Dendritic cell treated with granulocyte-macrophage colony-stimulating factor and Interleukin-4, amounts not matched to agents 40 ng/mL and 50 ng/mL, for 4 days (primary cell): ENCODE results near the gene B9D2.
A peak's percentile ranks its signal among the peaks of the same experiment; 100 is the strongest.

Experiments
- H3K27ac Mint-ChIP-seq: one replicate; pipeline ENCODE4 v1.8.0; 2022; ENCODE audit warnings: mild to moderate bottlenecking, mixed read lengths
- H3K27me3 Mint-ChIP-seq: one replicate; pipeline ENCODE4 v1.8.0; 2022; ENCODE audit warnings: mild to moderate bottlenecking, mixed read lengths
- H3K36me3 Mint-ChIP-seq: one replicate; pipeline ENCODE4 v1.8.0; 2022; ENCODE audit warnings: low read depth, mixed read lengths
- H3K4me1 Mint-ChIP-seq: one replicate; pipeline ENCODE4 v1.8.0; 2022; ENCODE audit warnings: low read depth, mixed read lengths
- H3K4me3 Mint-ChIP-seq: one replicate; pipeline ENCODE4 v1.8.0; 2022; ENCODE audit warnings: mild to moderate bottlenecking, moderate library complexity, mixed read lengths
- H3K9me3 Mint-ChIP-seq: one replicate; pipeline ENCODE4 v1.8.0; 2022; ENCODE audit warnings: mixed read lengths
- intact Hi-C: fragments of 100-400 bp; cut with micrococcal nuclease; formaldehyde crosslinking; loops from one replicate; pipeline ENCODE4 v1.15.0; 2022

The B9D2 gene

DNA sequence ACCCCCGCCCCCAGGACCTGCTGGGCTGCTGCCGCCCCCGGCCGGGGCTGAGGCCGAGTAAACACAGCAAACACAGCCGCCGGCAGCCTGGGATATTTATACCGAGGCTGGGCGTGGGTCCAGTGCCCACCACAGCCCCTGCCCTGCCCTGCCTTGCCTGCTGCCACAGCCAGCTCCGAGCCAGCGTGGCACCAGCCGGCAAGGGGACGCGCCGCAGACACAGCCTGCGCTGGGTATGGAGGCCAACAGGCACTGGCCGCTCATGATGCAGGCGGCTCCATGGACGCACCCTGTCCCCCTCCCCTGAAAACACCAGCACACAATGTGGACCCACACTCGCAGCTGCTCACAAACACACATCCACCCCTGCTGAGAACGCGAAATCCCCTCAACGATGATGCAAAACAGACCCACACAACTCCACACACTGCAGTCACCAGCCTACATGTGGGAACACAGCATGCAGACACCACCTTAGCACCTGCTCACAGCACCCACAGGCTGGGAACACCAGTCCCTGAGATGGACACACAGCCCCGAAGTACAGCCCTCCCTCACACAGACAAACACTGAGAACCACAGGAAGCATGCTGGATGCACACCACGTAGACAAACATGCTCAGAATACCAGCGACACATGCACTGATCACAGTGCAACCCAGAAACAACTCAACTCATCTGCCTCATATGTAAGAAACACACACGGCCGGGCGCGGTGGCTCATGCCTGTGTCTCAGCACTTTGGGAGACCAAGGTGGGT lies 37.8 kb downstream of the B9D2 start:
- peak overlapping the region; percentile 98 for H3K27ac Mint-ChIP-seq
- H3K36me3 Mint-ChIP-seq, result peaks cover 98% of the 10 kb centered on the region
- peaks cover 89% of the 10 kb centered on the region for H3K4me1 Mint-ChIP-seq
- peak overlapping the region; percentile 30 for H3K4me3 Mint-ChIP-seq
- H3K9me3 Mint-ChIP-seq, result no peaks in the 10 kb centered on the region
- no peaks in the 10 kb centered on the region for H3K27me3 Mint-ChIP-seq
- intact Hi-C loops, result loop anchor here (10.0 kb wide), 1 partner anchor 109 kb away; the partner anchor contains the start of gene DMAC2

DNA sequence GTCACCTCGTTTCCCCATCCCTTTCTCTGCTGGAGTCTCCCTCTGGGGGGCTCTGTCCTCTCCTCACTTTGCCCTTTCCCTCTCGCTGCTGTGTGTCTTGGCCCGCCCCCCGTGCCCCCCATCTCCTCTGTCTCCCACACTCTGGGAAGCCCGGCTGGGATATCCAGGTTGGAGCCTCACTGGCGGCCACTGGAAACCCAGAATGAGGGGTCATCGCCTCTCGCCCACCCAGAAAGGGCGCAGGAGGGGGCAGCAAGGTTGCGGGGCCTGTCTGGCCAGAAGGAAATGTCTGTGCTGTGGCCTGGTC lies 38.4 kb downstream of the B9D2 start:
- Mint-ChIP-seq H3K4me3 (peak overlapping the region; percentile 33), H3K36me3 (peaks cover 98% of the 10 kb centered on the region), H3K27me3 (no peaks in the 10 kb centered on the region), H3K4me1 (peaks cover 85% of the 10 kb centered on the region), H3K9me3 (no peaks in the 10 kb centered on the region), H3K27ac (peak overlapping the region; percentile 98)
- intact Hi-C loops, result loop anchor here (10.0 kb wide), 1 partner anchor 109 kb away; the partner anchor contains the start of gene DMAC2

DNA sequence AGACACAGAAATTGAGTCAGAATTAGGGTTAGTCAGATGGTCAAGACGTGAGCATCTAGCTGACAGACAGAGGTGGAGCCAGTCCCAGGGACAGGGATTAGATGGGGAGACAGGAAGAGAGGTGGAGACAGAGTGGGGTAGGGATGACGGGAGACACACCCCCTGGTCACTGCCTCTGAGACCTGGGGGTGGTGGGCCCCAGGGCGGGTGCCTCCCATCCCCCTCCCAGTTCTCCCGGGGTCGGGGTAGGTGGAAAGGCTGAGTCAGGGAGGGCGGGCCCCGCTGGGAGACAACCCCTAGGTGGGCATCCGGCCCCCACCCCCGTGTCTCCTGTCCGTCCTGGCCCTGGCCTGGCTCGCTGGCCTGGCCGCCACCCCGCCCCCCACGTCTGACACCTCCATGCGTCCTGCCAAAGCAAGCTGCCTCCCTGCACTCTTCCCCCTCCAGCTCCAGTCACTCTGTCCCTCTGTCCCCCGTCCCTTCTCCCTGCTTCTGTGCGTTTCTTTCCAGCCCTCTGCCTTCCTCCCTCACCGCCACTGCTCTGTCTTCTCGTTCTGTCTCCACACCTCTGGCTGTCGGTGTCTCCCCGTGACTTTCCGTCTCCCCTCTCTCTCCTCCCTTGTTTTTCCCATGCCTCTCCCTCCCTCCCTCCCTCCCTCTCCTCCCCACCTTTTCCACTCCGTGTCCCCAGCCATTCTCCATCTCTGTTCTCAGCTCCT lies 38.9 kb downstream of the B9D2 start:
- Mint-ChIP-seq H3K4me3 (peak overlapping the region; percentile 33), H3K9me3 (no peaks in the 10 kb centered on the region), H3K27me3 (no peaks in the 10 kb centered on the region), H3K4me1 (peaks cover 80% of the 10 kb centered on the region), H3K27ac (peak overlapping the region; percentile 98), H3K36me3 (peaks cover 98% of the 10 kb centered on the region)
- intact Hi-C loops, result loop anchor here (10.0 kb wide), 1 partner anchor 110 kb away; the partner anchor contains the start of gene DMAC2

DNA sequence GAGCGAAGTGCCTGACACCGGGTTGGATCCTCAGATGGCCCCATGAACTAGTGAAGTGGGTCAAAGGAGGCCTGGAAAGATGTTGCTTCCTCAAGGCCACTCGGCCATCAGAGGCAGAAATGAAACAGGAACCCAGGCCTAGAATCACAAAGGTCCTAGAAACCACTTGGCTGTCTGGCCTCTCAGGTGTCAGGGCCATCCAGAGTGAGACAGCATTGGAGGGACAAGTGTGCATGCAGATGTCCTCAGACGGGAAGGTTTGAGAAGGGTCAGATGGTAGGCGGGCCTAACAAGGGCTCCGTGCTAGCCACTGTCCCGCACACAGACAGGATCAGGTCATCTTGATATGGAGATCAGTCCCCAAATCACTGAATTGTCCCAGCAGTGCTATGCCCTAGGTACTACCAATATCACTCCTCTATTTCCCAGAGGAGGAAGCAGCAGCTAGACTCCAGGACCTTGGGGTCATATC lies 39.7 kb downstream of the B9D2 start:
- Mint-ChIP-seq H3K4me3 (no peak overlapping the region), H3K4me1 (peaks cover 85% of the 10 kb centered on the region), H3K36me3 (peaks cover 98% of the 10 kb centered on the region), H3K9me3 (no peaks in the 10 kb centered on the region), H3K27me3 (no peaks in the 10 kb centered on the region), H3K27ac (peak overlapping the region; percentile 98)
- intact Hi-C loops, result loop anchor here (10.0 kb wide), 1 partner anchor 111 kb away; the partner anchor contains the start of gene DMAC2

DNA sequence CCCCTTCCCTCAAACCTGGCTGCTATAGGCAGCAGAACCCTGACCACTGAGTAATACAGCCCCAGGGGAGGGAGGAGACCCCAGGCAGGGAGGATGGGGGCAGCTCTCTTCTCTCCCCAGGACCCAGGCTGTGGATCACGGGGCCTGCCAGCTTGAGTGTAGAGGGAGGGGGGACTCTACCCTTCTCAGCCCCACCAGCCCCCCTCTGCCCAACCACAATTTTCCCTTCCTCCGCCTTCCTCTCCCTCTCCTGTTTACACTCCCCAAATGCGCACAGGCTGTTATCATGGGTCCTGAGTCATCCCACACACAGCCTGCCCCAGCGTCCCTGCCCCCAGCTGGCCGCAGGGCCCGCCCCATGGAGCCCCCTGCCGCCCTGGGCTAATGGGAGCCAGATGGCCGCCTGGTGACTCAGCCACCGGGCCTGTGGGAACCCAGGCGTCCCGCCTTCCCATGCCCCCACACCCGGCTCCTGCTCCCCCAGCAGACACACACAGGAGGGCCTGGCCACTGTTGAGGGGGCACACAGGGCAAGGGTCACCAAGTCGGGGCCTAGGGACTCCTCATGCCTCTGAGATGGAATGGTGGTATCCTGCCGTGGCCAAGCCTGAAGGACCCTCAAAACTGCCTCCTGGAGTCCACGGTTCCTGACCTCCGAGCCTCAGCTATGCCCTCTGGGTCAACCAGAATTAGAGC lies 40.4 kb downstream of the B9D2 start:
- no peaks in the 10 kb centered on the region for H3K9me3 Mint-ChIP-seq
- no peaks in the 10 kb centered on the region for H3K27me3 Mint-ChIP-seq
- H3K27ac Mint-ChIP-seq, result peak overlapping the region; percentile 98
- intact Hi-C loops, result loop anchor here (10.0 kb wide), 1 partner anchor 111 kb away; the partner anchor contains the start of gene DMAC2
- H3K36me3 Mint-ChIP-seq, result peaks cover 98% of the 10 kb centered on the region
- peak overlapping the region; percentile 21 for H3K4me3 Mint-ChIP-seq
- peaks cover 80% of the 10 kb centered on the region for H3K4me1 Mint-ChIP-seq

DNA sequence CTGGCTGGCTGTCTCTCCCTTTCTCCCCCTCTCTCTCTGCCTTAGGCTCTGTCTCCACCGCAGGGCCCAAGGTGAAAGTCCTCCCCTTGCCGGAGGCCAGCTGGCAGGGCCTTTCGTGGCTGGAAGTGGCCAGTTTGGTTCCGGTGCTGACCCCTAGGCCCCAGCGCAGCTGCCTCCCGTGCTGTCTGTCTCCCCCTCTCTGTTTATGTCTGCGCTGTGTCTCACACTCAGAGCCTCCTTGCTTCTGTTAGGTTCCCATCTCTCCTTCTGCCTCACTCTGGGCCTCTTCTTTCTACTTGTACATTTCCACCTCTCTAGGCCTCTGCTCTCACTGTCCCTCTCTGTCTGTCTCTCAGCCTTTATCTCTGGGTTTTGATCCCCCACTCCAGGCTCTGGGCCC lies 40.9 kb downstream of the B9D2 start:
- H3K4me1 Mint-ChIP-seq, result peaks cover 75% of the 10 kb centered on the region
- H3K36me3 Mint-ChIP-seq, result peaks cover 98% of the 10 kb centered on the region
- intact Hi-C loops, result loop anchor here (10.0 kb wide), 1 partner anchor 112 kb away; the partner anchor contains the start of gene DMAC2
- no peaks in the 10 kb centered on the region for H3K27me3 Mint-ChIP-seq
- peak overlapping the region; percentile 21 for H3K4me3 Mint-ChIP-seq
- no peaks in the 10 kb centered on the region for H3K9me3 Mint-ChIP-seq
- peak overlapping the region; percentile 98 for H3K27ac Mint-ChIP-seq

DNA sequence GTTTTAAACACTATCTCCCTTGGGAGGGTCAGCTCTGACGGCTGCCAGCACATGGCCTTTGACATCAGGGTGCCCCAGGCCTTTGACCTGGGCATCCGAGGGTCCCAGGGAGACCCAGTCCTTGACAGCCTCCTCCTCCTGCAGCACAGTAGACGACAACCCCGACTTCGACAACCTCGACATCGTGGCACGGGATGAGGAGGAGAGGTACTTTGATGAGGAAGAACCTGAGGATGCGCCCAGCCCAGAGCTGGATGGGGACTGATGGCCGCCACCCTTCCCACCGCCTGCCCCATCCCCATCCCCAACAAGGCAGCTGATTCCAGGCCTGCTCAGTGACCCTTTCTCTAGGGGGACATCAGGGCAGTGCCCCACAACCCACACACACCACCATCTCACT lies 41.5 kb downstream of the B9D2 start:
- intact Hi-C loops, result loop anchor here (10.0 kb wide), 1 partner anchor 112 kb away; the partner anchor contains the start of gene DMAC2
- peaks cover 98% of the 10 kb centered on the region for H3K36me3 Mint-ChIP-seq
- H3K27ac Mint-ChIP-seq, result peak overlapping the region; percentile 98
- H3K9me3 Mint-ChIP-seq, result no peaks in the 10 kb centered on the region
- peaks cover 70% of the 10 kb centered on the region for H3K4me1 Mint-ChIP-seq
- H3K4me3 Mint-ChIP-seq, result no peak overlapping the region
- H3K27me3 Mint-ChIP-seq, result no peaks in the 10 kb centered on the region

DNA sequence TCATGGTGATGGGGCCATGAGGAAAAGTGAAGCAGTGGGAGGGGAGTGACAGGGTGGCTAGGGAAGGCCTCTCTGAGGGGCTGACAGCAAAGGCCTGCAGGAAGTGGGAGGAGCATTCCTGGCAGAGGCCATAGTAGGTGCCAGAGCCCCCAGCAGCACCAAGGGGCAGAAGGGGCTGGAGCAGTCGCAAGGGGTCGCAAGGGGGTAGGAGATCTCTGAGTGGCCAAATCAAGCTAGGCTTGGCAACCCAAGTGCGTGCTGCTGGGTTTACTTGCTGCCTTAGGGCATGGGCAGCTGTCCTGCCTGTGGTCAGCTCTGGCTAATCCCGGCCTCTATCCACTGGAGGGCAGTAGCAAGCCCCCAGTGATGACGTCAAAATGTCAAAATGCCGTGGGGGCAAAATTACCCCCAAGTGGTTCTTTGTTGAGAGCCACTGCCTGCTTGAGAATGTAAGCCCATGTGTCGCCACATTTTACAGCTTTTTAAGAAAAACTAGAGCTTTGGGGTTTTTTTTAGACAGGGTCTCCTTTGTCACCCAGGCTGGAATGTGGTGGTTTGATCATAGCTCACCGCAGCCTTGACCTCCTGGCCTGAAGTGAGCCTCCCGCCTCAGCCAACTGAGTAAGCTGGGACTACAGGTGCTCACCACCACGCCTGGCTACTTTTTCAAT lies 42.2 kb downstream of the B9D2 start:
- Mint-ChIP-seq H3K27ac (no peak overlapping the region), H3K9me3 (no peaks in the 10 kb centered on the region), H3K36me3 (peaks cover 100% of the 10 kb centered on the region), H3K4me3 (no peak overlapping the region), H3K27me3 (no peaks in the 10 kb centered on the region), H3K4me1 (peaks cover 69% of the 10 kb centered on the region)
- intact Hi-C loops, result loop anchor here (10.0 kb wide), 1 partner anchor 113 kb away; the partner anchor contains the start of gene DMAC2

DNA sequence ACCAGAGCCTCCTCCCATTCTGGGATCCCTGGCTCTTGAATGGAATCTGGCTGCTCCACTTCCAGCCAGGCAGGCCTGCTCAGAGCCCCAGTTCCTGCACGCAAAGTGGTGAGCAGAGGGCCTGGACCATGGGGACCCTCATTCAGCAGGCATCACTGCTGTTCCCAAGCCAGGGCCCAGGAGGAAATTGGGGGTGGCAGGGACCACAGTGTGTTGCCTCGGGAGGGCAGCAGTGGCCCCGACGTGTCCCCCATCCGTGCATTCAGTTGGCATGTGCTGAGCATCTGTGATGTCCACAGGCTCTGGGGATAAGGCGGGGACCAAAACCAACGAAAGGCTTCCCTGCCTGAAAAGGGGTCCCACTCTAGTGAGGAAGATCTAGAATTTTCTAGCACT lies 42.7 kb downstream of the B9D2 start:
- no peaks in the 10 kb centered on the region for H3K9me3 Mint-ChIP-seq
- peaks cover 69% of the 10 kb centered on the region for H3K4me1 Mint-ChIP-seq
- peaks cover 100% of the 10 kb centered on the region for H3K36me3 Mint-ChIP-seq
- intact Hi-C loops, result loop anchor here (10.0 kb wide), 1 partner anchor 114 kb away; the partner anchor contains the start of gene DMAC2
- H3K4me3 Mint-ChIP-seq, result no peak overlapping the region
- no peaks in the 10 kb centered on the region for H3K27me3 Mint-ChIP-seq
- no peak overlapping the region for H3K27ac Mint-ChIP-seq

DNA sequence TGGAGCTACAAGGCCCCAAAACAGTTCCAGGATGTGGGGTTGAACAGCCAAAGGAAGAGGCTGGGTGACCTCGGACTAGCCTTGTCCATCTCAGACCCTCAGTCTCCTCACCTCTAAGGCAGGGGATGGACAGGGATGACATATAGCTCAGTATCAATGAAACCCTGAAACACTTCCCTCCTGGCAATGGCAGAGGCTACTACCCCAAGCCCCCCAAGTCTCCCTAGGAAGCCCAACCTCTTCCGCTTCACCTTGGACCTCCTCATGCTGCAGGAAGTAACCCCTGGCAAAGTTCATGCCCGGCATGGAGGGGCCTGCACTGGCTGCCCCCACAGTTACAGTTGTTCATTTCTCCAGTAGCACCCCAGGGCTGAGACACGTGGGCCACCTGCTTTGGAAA lies 43.4 kb downstream of the B9D2 start:
- Mint-ChIP-seq H3K27me3 (no peaks in the 10 kb centered on the region), H3K27ac (no peak overlapping the region), H3K36me3 (peaks cover 99% of the 10 kb centered on the region), H3K9me3 (no peaks in the 10 kb centered on the region), H3K4me1 (peaks cover 65% of the 10 kb centered on the region), H3K4me3 (no peak overlapping the region)
- intact Hi-C loops, result loop anchor here (10.0 kb wide), 1 partner anchor 114 kb away; the partner anchor contains the start of gene DMAC2

DNA sequence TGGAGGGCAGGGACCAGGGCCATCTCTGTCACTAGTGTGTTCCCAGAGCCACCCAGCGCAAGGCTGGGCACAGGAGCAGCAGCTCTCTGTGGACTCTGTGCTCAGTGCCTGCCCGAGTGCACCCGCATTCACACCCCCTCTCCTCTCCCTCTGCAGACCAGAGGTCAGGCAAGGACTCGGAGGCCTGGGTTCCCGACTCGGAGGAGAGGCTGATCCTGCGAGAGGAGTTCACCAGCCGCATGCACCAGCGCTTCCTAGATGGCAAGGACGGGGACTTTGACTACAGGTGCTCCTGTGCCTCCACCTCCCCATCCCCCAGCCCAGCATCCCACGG lies 43.8 kb downstream of the B9D2 start:
- intact Hi-C loops, result loop anchor here (10.0 kb wide), 1 partner anchor 115 kb away; the partner anchor contains the start of gene DMAC2
- Mint-ChIP-seq H3K27ac (no peak overlapping the region), H3K9me3 (no peaks in the 10 kb centered on the region), H3K36me3 (peaks cover 95% of the 10 kb centered on the region), H3K27me3 (no peaks in the 10 kb centered on the region), H3K4me3 (no peak overlapping the region), H3K4me1 (peaks cover 61% of the 10 kb centered on the region)

DNA sequence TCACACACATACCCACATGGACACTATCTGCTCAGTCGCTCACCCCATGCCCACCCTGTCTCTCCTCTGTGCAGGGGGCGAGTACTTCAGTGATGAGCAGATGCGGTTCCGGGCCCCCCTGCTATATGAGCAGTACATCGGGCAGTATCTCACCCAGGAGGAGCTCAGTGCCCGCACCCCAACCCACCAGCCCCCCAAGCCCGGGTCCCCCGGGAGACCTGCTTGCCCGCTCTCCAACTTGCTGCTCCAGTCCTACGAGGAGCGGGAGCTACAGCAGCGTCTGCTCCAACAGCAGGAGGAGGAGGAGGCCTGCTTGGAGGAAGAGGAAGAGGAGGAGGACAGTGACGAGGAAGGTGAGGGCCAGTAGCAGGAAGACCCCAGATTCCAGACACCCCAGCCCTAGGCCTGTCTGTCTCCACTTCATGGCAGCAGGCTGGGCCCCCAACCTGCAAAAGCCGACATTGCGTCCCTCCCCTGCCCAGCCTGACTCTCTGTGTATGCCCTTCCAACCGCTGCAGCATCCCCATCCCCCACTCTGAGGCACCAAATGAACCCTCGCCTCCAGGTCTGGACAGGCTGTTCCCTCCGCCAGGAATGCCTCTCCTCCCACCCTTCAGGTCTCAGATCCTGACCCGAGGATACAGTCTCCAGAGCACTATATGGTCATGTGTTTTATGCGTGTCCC lies 44.3 kb downstream of the B9D2 start:
- Mint-ChIP-seq H3K9me3 (no peaks in the 10 kb centered on the region), H3K36me3 (peaks cover 91% of the 10 kb centered on the region), H3K27me3 (no peaks in the 10 kb centered on the region), H3K4me3 (no peak overlapping the region), H3K27ac (no peak overlapping the region), H3K4me1 (peaks cover 56% of the 10 kb centered on the region)
- intact Hi-C loops, result loop anchor here (10.0 kb wide), 1 partner anchor 115 kb away; the partner anchor contains the start of gene DMAC2
